ENCODE results near the gene RTTN.

Gene RTTN

DNA sequence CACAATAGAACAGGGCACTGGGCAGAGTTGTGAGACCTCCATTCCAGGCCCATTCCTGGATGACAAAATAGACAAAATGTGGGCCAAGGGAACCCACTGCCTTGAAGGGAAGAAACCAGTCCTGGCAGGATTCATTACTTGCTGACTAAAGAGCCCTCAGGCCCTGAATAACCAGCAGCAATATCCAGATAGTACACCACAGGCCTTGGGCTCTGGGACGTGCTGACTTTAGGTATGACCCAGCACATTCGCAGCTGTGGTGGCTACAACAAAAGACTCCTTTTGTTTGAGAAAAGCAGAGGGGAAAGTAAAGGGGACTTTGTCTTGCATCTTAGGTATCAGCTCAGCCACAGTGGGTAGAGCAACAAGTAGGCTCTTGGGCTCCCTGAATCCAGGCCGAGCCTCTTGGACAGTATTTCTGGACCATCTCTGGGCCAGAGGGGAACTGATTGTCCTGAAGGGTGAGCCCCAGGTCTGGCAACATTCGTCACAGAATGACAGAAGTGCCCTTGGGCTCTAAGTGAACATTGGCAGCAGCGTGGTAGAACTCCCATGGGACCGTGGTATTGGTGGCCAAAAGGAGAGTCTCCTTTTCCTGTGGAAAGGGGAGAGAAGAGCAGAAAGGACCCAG lies 167.9 kb downstream of the RTTN start:
- no peak for TF ChIP-seq CTCF (IDR thresholded peaks at IDR 0.05; ENCODE audit: low read length, missing control alignments)
- no peak for DNase-seq (ENCODE audit: low read depth)
- no peak overlapping the region for H3K4me3 ChIP-seq (replicated peaks; ENCODE audit: low read depth, low read length)

GRCh38 chr18:70036771-70037347 lies 168.6 kb downstream of the RTTN start:
- H3K4me3 ChIP-seq (replicated peaks; ENCODE audit: low read depth, low read length): no peak overlapping the region
- no peak for DNase-seq (ENCODE audit: low read depth)
- no peak for TF ChIP-seq CTCF (IDR thresholded peaks at IDR 0.05; ENCODE audit: low read length, missing control alignments)

- no peak for DNase-seq (ENCODE audit: low read depth)
- TF ChIP-seq CTCF (IDR thresholded peaks at IDR 0.05; ENCODE audit: low read length, missing control alignments): no peak
- H3K4me3 ChIP-seq (replicated peaks; ENCODE audit: low read depth, low read length): no peak overlapping the region
Observed at GRCh38 chr18:70036168-70036567, 169.3 kb downstream of the RTTN start.

GRCh38 chr18:70031221-70031620 lies 174.3 kb downstream of the RTTN start:
- DNase-seq (ENCODE audit: low read depth): no peak
- H3K4me3 ChIP-seq (replicated peaks; ENCODE audit: low read depth, low read length): no peak overlapping the region
- TF ChIP-seq CTCF (IDR thresholded peaks at IDR 0.05; ENCODE audit: low read length, missing control alignments): no peak

DNA sequence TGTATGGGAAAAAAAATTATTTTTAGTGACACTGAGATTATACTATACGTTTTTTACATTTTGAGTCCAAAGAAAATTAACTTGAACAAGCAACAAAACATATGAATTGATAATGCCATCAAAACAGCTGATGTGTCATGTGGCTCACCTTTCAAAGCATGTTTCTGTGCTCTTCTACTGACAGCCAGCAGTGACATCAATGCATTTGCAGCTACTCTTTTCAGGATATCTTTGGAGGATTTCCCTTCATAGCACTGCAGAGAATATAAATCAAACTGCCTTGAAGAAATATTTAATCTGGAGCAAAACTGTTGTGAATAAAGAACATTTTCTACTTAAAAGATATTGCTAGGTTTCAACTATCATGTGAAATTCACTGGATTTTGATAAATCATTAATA lies 174.8 kb downstream of the RTTN start:
- TF ChIP-seq CTCF (IDR thresholded peaks at IDR 0.05; ENCODE audit: low read length, missing control alignments): no peak
- H3K4me3 ChIP-seq (replicated peaks; ENCODE audit: low read depth, low read length): no peak overlapping the region
- DNase-seq (ENCODE audit: low read depth): no peak

DNA sequence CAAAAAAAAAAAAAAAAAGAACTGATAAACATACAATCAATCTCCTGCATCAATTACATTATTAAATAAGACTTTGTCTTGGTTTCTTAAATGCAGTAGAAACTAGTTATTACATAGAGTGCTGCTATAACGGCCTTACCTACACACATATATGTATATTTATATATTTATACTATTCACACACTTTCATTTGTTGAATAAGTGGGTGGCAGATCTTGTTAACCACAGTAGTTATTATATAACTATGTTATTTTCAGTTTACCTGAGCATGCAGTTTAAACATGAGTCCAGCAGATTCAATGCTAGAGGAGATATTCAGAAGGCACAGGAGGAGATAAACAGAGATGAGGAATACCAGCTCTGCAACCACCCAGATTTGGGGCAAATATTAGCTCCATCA lies 176.3 kb downstream of the RTTN start:
- H3K4me3 ChIP-seq (replicated peaks; ENCODE audit: low read depth, low read length): no peak overlapping the region
- DNase-seq (ENCODE audit: low read depth): no peak
- no peak for TF ChIP-seq CTCF (IDR thresholded peaks at IDR 0.05; ENCODE audit: low read length, missing control alignments)

- DNase-seq (ENCODE audit: low read depth): no peak
- no peak for TF ChIP-seq CTCF (IDR thresholded peaks at IDR 0.05; ENCODE audit: low read length, missing control alignments)
Observed at GRCh38 chr18:70028734-70029133, 176.8 kb downstream of the RTTN start.

More at GRCh38 chr18:70028734-70029133, 176.8 kb downstream of the RTTN start:
- H3K4me3 ChIP-seq (replicated peaks; ENCODE audit: low read depth, low read length): no peak overlapping the region

Measured in fibroblast of pulmonary artery (primary cell).